Inflammatory macrophage treated with lipopolysaccharide for 4 hours (primary cell): ENCODE data around the gene CELF2.

ENCODE experiments used
- DNase-seq: peaks from one replicate; pipeline ENCODE4 v3.0.0-alpha.2; 2020

Gene CELF2

GRCh38 chr10:11138314-11139033 is 120.8 kb downstream of the CELF2 start:
- no peak for DNase-seq

GRCh38 chr10:11140963-11141362 is 123.3 kb downstream of the CELF2 start:
- DNase-seq = no peak

GRCh38 chr10:11141571-11142091 is 124.0 kb downstream of the CELF2 start:
- DNase-seq = no peak

GRCh38 chr10:11142777-11143176 is 125.1 kb downstream of the CELF2 start:
- DNase-seq = no peak

- DNase-seq = no peak
Measured at GRCh38 chr10:11143242-11143641, 125.6 kb downstream of the CELF2 start.

GRCh38 chr10:11144626-11145494 is 127.2 kb downstream of the CELF2 start:
- no peak for DNase-seq

- DNase-seq = peak; percentile 58
Measured at GRCh38 chr10:11145495-11145855, 127.8 kb downstream of the CELF2 start.

GRCh38 chr10:11146402-11147171 is 128.9 kb downstream of the CELF2 start:
- DNase-seq = peak; percentile 59

- peak; percentile 61 for DNase-seq
Measured at GRCh38 chr10:11147722-11148121, 130.1 kb downstream of the CELF2 start.

GRCh38 chr10:11148142-11149028 is 130.7 kb downstream of the CELF2 start:
- no peak for DNase-seq

GRCh38 chr10:11149807-11150141 is 132.1 kb downstream of the CELF2 start:
- DNase-seq = no peak

GRCh38 chr10:11150231-11150731 is 132.6 kb downstream of the CELF2 start:
- no peak for DNase-seq

GRCh38 chr10:11150879-11151415 is 133.3 kb downstream of the CELF2 start:
- no peak for DNase-seq

GRCh38 chr10:11152801-11153200 is 135.1 kb downstream of the CELF2 start:
- DNase-seq = no peak

- DNase-seq = no peak
Measured at GRCh38 chr10:11153245-11153644, 135.6 kb downstream of the CELF2 start.

- no peak for DNase-seq
Measured at GRCh38 chr10:11153766-11154165, 136.1 kb downstream of the CELF2 start.

- no peak for DNase-seq
Measured at GRCh38 chr10:11154333-11154732, 136.7 kb downstream of the CELF2 start.

GRCh38 chr10:11154849-11155498 is 137.3 kb downstream of the CELF2 start:
- no peak for DNase-seq

- DNase-seq = no peak
Measured at GRCh38 chr10:11156480-11156879, 138.8 kb downstream of the CELF2 start.

GRCh38 chr10:11157292-11158076 is 139.8 kb downstream of the CELF2 start:
- DNase-seq = no peak
